Sigmoid colon (tissue), 7 donors: ENCODE results near the gene HPCAL1. TPM values are rescaled to one million over a fixed set of nuclear protein-coding genes. Genes with fewer than 3 reads are reported as not detected.
A peak's percentile ranks its signal among the peaks of the same experiment; 100 is the strongest.

Experiments used
- DNase-seq: peaks from one replicate; pipeline ENCODE4 v3.0.0-alpha.2; 2019
- H3K27ac ChIP-seq, 4 donors: fragments of 200-600 bp; sonication (generic); one replicate each; pipeline ENCODE4 v1.5.1; 2016 to 2019; ENCODE audit warnings: mild to moderate bottlenecking in 1 of 4
- H3K27me3 ChIP-seq, 3 donors: fragments of 200-600 bp; sonication (generic); one replicate each; pipeline ENCODE4 v1.5.1; 2019; ENCODE audit warnings: mild to moderate bottlenecking in 1 of 3
- H3K36me3 ChIP-seq, 4 donors: fragments of 200-600 bp; sonication (generic); one replicate each; pipeline ENCODE4 v1.5.1; 2016 to 2019
- H3K4me1 ChIP-seq, 4 donors: fragments of 200-600 bp; sonication (generic); one replicate each; pipeline ENCODE4 v1.5.1; 2017 to 2019
- H3K4me3 ChIP-seq, 4 donors: fragments of 200-600 bp; sonication (generic); one replicate each; pipeline ENCODE4 v1.5.1; 2017 to 2019; ENCODE audit warnings: mild to moderate bottlenecking in 2 of 4, moderate library complexity in 1 of 4
- H3K9me3 ChIP-seq, 4 donors: fragments of 200-600 bp in 3 of 4; sonication (generic) in 3 of 4; one replicate each; pipeline versions ENCODE4 v1.5.1 to v1.6.1; 2013 to 2019
- CTCF ChIP-seq, 4 experiments: fragments of 450-650 bp in 3 of 4; fragments of 200-600 bp in 1 of 4; IDR thresholded peaks; one replicate each; pipeline ENCODE4 v1.5.1; 2016 to 2019; ENCODE audit warnings: antibody characterized with exemption in 4 of 4, mild to moderate bottlenecking in 3 of 4, moderate library complexity in 2 of 4
- EP300 ChIP-seq, 4 donors: sonication (generic); formaldehyde crosslinking; IDR thresholded peaks; one replicate each; pipeline ENCODE4 v1.6.1; 2017; ENCODE audit warnings: antibody characterized with exemption in 4 of 4
- POLR2A ChIP-seq, 2 donors: fragments of 450-650 bp; IDR thresholded peaks; one replicate each; pipeline ENCODE4 v1.6.1; 2016; ENCODE audit warnings: antibody characterized with exemption in 2 of 2, mild to moderate bottlenecking in 2 of 2, moderate library complexity in 2 of 2
- POLR2AphosphoS5 ChIP-seq, 4 donors: sonication (generic); formaldehyde crosslinking; IDR thresholded peaks; one replicate each; pipeline ENCODE4 v1.6.1; 2017; ENCODE audit warnings: antibody characterized with exemption in 4 of 4
- WGBS, 2 donors: extraction: QIAGEN DNeasy Blood & Tissue Kit; methylation state at CpG; one replicate each; pipeline ENCODE4 v1.1.7; 2013; 5-methylcytosine and 5-hydroxymethylcytosine counted together
- intact Hi-C: fragments of 100-400 bp; cut with DNase I; formaldehyde crosslinking; loops from one replicate; pipeline ENCODE4 v1.15.1; 2023
- polyA plus RNA-seq, 3 donors: library from polyadenylated mRNA; stranded (reverse); fragments of 200-250 nt; gene quantifications; one replicate each; pipeline ENCODE4 v1.2.3, GENCODE V29; 2013
- total RNA-seq, 4 donors: library from RNA; depleted of rRNA; stranded (reverse); fragments of >200 nt; gene quantifications; one replicate each; pipeline ENCODE4 v1.1.0, GENCODE V29; 2016
- donor health status: healthy with polysubstance abuse.
- donor health status: Bipolar disorder and iron deficiency.
- donor health status: healthy.

Gene HPCAL1
- 10 to 100 TPM; 27.7 to 46.0 (median 34.2) TPM for total RNA-seq
- polyA plus RNA-seq, result 100 to 1,000 TPM in 2 of 3 donors, 10 to 100 TPM in 1; 67.9 to 115 (median 110) TPM

DNA sequence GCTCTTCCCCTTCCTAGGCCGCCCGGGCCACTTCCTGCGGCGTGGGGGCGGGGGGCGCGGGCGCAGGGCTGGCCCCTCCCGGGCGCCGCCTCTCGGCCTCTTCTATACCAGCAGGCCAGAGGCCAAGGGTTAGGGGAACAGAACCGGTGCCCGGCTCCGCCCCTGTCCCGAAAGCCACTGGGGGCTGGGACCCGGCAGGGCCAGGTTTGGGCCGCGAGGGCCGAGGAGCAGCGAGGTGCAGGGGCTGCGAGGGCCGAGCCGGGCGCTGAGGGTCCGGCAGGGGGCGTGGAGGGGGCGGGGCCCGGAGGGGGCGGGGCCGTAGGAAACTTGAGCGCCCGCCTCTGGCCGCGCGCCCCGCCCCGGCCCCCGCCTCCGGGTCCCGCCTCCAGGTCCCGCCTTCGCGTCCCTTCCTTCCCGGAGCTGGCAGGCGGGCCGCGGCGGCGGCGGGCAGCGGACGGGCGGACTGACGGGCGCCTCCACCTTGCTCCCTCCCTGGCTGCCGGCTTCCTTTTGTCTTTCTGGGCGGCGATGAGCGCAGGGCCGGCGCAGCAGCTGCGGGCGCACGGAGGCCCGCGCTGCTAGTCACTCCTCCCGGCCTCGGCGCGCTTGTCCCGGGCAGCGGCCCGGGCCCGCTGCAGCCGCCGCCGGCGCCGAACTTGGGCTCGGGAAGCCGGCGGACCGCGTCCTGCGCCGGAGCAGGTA lies at the start of gene HPCAL1:
TSS of gene HPCAL1 (plus strand) at position 426 of the 702 bp plus-strand sequence. CDS start 116,854 bp downstream, outside the sequence.
- TF ChIP-seq CTCF (IDR thresholded peaks at IDR 0.05), result peak in 3 of 4 experiments; percentile 8 to 59 (median 44)
- TF ChIP-seq POLR2A (IDR thresholded peaks at IDR 0.05), result peak; percentile 34 to 58
- peak; percentile 83 to 95 (median 94) for TF ChIP-seq POLR2AphosphoS5 (IDR thresholded peaks at IDR 0.05)
- no peak for TF ChIP-seq EP300 (IDR thresholded peaks at IDR 0.05)
- intact Hi-C loops, result loop anchor here (1.0 to 5.0 kb wide), 3 partner anchors 107 to 180 kb away; partner anchors contain the start of genes ODC1 and RRM2
- Histone ChIP-seq H3K27me3 (no peaks in the 10 kb centered on the region), H3K27ac (peak within 1 kb of the TSS; percentile 78 to 87 (median 84)), H3K4me1 (peaks cover 0 to 41% (median 27%) of the 10 kb centered on the region in 4 donors), H3K9me3 (no peaks in the 10 kb centered on the region), H3K36me3 (no peaks in the 10 kb centered on the region), H3K4me3 (peak within 1 kb of the TSS; percentile 56 to 91 (median 76))
- peak; percentile 93 for DNase-seq
- 1% methylated on average over 87 of the region's 87 CpGs for WGBS, 2 donors

DNA sequence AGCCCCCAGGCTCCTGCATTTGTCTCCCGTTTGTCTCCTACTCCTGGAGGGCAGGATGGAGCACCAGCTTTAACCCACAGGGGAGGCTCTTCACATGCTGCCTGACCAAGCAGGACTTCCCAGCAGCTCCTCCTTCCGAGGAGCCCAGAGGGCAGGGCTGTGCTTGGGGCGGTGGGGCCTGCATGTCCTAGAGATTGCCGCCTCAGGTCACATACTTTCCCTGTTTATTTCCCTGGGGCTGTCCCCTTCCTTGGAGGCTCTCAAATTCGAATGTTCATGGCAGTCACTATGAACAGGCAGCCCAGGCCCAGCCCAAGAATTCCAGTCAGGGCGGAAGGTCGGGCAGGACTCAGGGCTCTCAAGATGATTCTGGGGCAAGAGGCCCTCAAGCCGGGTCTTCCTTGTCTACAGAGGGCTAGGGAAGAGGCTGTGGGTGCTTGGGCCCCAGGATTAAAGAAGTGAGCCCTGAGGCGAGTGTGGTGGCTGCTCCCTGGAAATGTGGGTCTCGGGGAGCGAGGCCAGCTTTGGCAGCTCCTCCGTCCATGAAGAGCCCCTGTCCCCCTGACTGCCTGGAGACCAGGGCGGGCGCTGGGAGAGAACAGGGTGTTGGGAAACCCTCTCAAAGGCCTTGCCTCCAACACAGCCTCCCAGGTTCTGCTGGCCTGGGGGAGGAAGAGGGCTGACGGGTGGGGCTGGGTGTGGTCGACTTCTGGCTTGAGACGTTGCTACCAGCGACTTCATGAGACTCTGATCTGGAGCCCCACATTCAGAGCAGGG lies 48.9 kb upstream of the HPCAL1 start:
- intact Hi-C loops, result no loop called here
- no peak for TF ChIP-seq EP300 (IDR thresholded peaks at IDR 0.05)
- TF ChIP-seq POLR2AphosphoS5 (IDR thresholded peaks at IDR 0.05), result no peak
- TF ChIP-seq CTCF (IDR thresholded peaks at IDR 0.05), result no peak
- TF ChIP-seq POLR2A (IDR thresholded peaks at IDR 0.05), result no peak
- Histone ChIP-seq H3K4me1 (no peaks in the 10 kb centered on the region), H3K4me3 (no peak overlapping the region), H3K27me3 (no peaks in the 10 kb centered on the region), H3K9me3 (peaks cover 0 to 12% (median 4%) of the 10 kb centered on the region in 4 donors), H3K27ac (no peak overlapping the region), H3K36me3 (no peaks in the 10 kb centered on the region)
- WGBS, 2 donors, result 71 to 85% methylated on average over 18 of the region's 18 CpGs
- DNase-seq, result peak; percentile 51

- no peak overlapping the region for H3K4me3 ChIP-seq
- peak; percentile 33 for DNase-seq
- H3K4me1 ChIP-seq, result no peaks in the 10 kb centered on the region
- no peak for TF ChIP-seq EP300 (IDR thresholded peaks at IDR 0.05)
- no peak for TF ChIP-seq CTCF (IDR thresholded peaks at IDR 0.05)
- no peak for TF ChIP-seq POLR2AphosphoS5 (IDR thresholded peaks at IDR 0.05)
- no peak for TF ChIP-seq POLR2A (IDR thresholded peaks at IDR 0.05)
- intact Hi-C loops, result no loop called here
- WGBS, 2 donors, result 88 to 90% methylated on average over 31 of the region's 31 CpGs
- H3K9me3 ChIP-seq, result peaks cover 0 to 12% (median 3%) of the 10 kb centered on the region in 4 donors
- H3K36me3 ChIP-seq, result no peaks in the 10 kb centered on the region
- no peaks in the 10 kb centered on the region for H3K27me3 ChIP-seq
- no peak overlapping the region for H3K27ac ChIP-seq
These were observed 48.1 kb upstream of the HPCAL1 start for GRCh38 chr2:10254373-10255188.

- DNase-seq, result peak; percentile 59
- 77 to 82% methylated on average over 18 of the region's 18 CpGs for WGBS, 2 donors
- H3K4me3 ChIP-seq, result no peak overlapping the region
- H3K27ac ChIP-seq, result no peak overlapping the region
- H3K27me3 ChIP-seq, result no peaks in the 10 kb centered on the region
- H3K9me3 ChIP-seq, result peaks cover 0 to 3% (median 0%) of the 10 kb centered on the region in 4 donors
- no peak for TF ChIP-seq EP300 (IDR thresholded peaks at IDR 0.05)
- TF ChIP-seq POLR2AphosphoS5 (IDR thresholded peaks at IDR 0.05), result no peak
- no peak for TF ChIP-seq CTCF (IDR thresholded peaks at IDR 0.05)
- intact Hi-C loops, result no loop called here
- no peaks in the 10 kb centered on the region for H3K36me3 ChIP-seq
- no peaks in the 10 kb centered on the region for H3K4me1 ChIP-seq
These were observed 47.3 kb upstream of the HPCAL1 start for GRCh38 chr2:10255189-10256030.
